PFSK-1 (cell line): Measurements from ENCODE around the gene CTTNBP2NL.

ENCODE experiments used
- FOXP2 ChIP-seq: optimal IDR thresholded peaks from 2 replicates; pipeline ENCODE3; 2011; ENCODE audit warnings: borderline replicate concordance, control low read depth, inconsistent platforms; ENCODE audit not compliant: insufficient read depth; ENCODE audit errors: extremely low read length, extremely low read depth
- POLR2AphosphoS5 ChIP-seq: IDR thresholded peaks from 2 replicates; pipeline ENCODE4 v1.6.1; 2012; ENCODE audit warnings: low read depth, mild to moderate bottlenecking, control low read depth, low read length, moderate library complexity
- SIN3A ChIP-seq: IDR thresholded peaks from 2 replicates; pipeline ENCODE4 v1.6.1; 2012; ENCODE audit warnings: mild to moderate bottlenecking, low read length, moderate library complexity, borderline replicate concordance; ENCODE audit not compliant: insufficient read depth
- TAF1 ChIP-seq: IDR thresholded peaks from 2 replicates; pipeline ENCODE4 v1.6.1; 2012; ENCODE audit warnings: low read length, control low read depth, borderline replicate concordance; ENCODE audit not compliant: insufficient read depth
- TF ChIP-seq, protein P1 (sequence below), 2 experiments: IDR thresholded peaks; 2 replicates each; pipeline versions ENCODE4 v1.6.1 to v1.8.0; 2011 to 2012; ENCODE audit warnings: low read depth in 2 of 2, low read length in 2 of 2, control low read depth in 1 of 2, inconsistent platforms in 1 of 2, mild to moderate bottlenecking in 1 of 2, moderate library complexity in 1 of 2; ENCODE audit not compliant: insufficient read depth in 1 of 2

The CTTNBP2NL gene

DNA sequence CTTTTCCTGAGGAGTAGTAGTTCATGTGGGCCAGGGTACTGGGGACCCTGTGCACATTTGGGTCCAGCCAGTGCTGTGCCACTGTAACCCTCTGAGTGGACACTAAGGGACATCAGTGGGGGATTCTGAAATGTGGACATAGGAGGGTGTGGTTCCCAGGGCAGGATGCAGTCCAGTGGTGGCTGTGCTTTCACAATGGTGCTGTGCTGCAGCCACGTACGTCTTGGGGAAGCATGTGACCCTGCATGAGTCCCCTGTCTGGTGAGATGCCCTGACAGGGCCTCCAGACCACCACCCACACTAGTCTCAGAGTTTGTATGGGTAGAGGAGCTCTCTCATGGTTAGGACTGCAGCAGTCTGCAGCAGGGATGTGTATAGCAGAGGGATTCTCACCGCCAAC lies 75.0 kb downstream of the CTTNBP2NL start:
- TF ChIP-seq, protein P1, sequence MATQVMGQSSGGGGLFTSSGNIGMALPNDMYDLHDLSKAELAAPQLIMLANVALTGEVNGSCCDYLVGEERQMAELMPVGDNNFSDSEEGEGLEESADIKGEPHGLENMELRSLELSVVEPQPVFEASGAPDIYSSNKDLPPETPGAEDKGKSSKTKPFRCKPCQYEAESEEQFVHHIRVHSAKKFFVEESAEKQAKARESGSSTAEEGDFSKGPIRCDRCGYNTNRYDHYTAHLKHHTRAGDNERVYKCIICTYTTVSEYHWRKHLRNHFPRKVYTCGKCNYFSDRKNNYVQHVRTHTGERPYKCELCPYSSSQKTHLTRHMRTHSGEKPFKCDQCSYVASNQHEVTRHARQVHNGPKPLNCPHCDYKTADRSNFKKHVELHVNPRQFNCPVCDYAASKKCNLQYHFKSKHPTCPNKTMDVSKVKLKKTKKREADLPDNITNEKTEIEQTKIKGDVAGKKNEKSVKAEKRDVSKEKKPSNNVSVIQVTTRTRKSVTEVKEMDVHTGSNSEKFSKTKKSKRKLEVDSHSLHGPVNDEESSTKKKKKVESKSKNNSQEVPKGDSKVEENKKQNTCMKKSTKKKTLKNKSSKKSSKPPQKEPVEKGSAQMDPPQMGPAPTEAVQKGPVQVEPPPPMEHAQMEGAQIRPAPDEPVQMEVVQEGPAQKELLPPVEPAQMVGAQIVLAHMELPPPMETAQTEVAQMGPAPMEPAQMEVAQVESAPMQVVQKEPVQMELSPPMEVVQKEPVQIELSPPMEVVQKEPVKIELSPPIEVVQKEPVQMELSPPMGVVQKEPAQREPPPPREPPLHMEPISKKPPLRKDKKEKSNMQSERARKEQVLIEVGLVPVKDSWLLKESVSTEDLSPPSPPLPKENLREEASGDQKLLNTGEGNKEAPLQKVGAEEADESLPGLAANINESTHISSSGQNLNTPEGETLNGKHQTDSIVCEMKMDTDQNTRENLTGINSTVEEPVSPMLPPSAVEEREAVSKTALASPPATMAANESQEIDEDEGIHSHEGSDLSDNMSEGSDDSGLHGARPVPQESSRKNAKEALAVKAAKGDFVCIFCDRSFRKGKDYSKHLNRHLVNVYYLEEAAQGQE (IDR thresholded peaks at IDR 0.05; ENCODE audit: insufficient read depth in 1 of 2, low read depth in 2 of 2, low read length in 2 of 2): no peak
- no peak for TF ChIP-seq POLR2AphosphoS5
- TF ChIP-seq SIN3A: no peak
- TF ChIP-seq TAF1: no peak
- no peak for TF ChIP-seq FOXP2

DNA sequence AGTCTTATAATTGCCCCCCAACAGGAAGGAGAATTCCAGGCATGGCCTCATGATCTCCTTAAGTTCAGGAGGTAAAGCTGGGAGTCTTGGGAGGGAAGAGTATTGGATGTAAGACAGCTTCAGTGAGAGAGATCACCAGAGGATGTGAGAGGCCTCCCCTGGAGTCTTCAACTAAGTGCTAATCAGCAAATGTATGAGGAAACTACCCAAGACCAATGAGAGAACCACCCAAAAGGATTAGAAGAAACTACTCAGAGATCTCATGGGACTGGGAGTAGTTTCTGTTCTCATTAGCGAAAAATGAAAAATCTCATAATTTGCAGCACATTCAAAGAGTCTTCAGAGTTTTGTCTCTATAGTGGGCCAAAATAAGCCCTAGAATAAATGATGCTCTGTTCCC lies 76.1 kb downstream of the CTTNBP2NL start:
- TF ChIP-seq TAF1: no peak
- TF ChIP-seq SIN3A: no peak
- no peak for TF ChIP-seq POLR2AphosphoS5
- TF ChIP-seq, protein P1 (IDR thresholded peaks at IDR 0.05; ENCODE audit: insufficient read depth in 1 of 2, low read depth in 2 of 2, low read length in 2 of 2): no peak
- TF ChIP-seq FOXP2: no peak

DNA sequence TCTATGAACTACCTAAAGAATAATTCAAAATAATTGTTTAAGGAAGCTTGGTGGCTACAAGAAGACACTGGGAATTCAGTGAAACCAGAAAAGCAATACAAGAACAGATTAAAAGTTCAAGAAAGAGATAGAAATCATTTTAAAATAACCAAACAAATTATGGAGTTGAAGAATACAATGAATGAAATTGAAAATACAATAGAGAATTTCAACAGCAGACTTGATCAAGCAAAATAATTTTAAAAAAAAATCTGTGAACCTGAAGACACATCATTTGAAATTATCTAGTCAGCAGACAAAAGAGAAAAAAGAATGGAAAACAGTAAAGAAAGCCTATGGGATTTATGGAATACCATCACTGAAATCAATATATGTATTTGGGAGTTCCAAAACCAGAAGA lies 81.5 kb downstream of the CTTNBP2NL start:
- TF ChIP-seq SIN3A: no peak
- TF ChIP-seq, protein P1 (IDR thresholded peaks at IDR 0.05; ENCODE audit: insufficient read depth in 1 of 2, low read depth in 2 of 2, low read length in 2 of 2): no peak
- no peak for TF ChIP-seq TAF1
- no peak for TF ChIP-seq POLR2AphosphoS5
- no peak for TF ChIP-seq FOXP2

DNA sequence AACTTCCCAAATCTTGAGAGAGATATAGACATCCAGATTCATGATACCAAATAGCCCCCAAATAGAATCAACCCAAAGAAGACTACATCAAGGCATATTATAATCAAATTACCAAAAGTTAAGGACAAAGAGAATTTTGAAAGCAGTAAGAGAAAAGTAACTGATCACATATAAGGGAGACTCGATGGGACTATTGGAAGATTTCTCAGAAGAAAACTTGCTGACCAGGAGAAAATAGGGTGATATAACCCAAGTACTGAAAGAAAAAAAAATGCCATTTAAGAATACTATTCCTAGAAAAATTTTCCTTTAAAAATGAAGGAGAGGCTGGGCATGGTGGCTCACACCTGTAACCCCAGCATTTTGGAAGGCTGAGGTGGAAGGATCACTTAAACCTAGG lies 82.3 kb downstream of the CTTNBP2NL start:
- TF ChIP-seq POLR2AphosphoS5 (no peak), SIN3A (no peak), TAF1 (no peak), FOXP2 (no peak)
- TF ChIP-seq, protein P1 (IDR thresholded peaks at IDR 0.05; ENCODE audit: insufficient read depth in 1 of 2, low read depth in 2 of 2, low read length in 2 of 2): no peak

DNA sequence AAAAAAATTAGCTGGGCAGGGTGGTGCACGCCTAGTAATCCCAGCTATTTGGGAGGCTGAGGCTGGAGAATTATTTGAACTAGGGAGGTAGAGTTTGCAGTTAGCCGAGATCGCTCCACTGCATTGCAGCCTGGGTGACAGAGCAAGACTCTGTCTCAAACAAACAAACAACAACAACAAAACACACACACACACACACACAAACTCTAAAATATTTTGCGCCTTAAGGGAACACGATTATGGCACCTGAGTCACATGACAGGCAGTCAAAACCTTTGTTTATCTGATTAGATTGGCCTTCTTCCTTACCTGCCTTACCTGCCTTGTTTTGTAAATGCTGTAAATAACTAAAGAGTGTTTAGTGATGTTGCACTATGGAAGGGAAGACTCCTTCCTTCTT lies 92.1 kb downstream of the CTTNBP2NL start:
- TF ChIP-seq FOXP2 (no peak), TAF1 (no peak)
- TF ChIP-seq, protein P1 (IDR thresholded peaks at IDR 0.05; ENCODE audit: insufficient read depth in 1 of 2, low read depth in 2 of 2, low read length in 2 of 2): no peak
